Neural crest cell (in vitro differentiated cells): ENCODE measurements around the gene C10orf105. TPM values are rescaled to one million over a fixed set of nuclear protein-coding genes. Genes with fewer than 3 reads are reported as not detected.

Experiments
- DNase-seq: peaks from one replicate; pipeline ENCODE4 v3.0.0; 2021; ENCODE audit warnings: low read depth, mixed read lengths, low spot score
- H3K27ac Mint-ChIP-seq: one replicate; pipeline ENCODE4 v1.8.0; 2021; ENCODE audit warnings: mild to moderate bottlenecking, mixed read lengths; ENCODE audit not compliant: unreplicated experiment
- H3K27me3 Mint-ChIP-seq: 2 replicates; pipeline ENCODE4 v1.8.0; 2021; ENCODE audit warnings: low read depth, mild to moderate bottlenecking, mixed read lengths
- H3K36me3 Mint-ChIP-seq: 2 replicates; pipeline ENCODE4 v1.8.0; 2021; ENCODE audit warnings: low read depth, mild to moderate bottlenecking, mixed read lengths
- H3K4me1 Mint-ChIP-seq: 2 replicates; pipeline ENCODE4 v1.8.0; 2021; ENCODE audit warnings: mixed read lengths
- H3K4me3 Mint-ChIP-seq: one replicate; pipeline ENCODE4 v1.8.0; 2021; ENCODE audit warnings: mild to moderate bottlenecking, mixed read lengths
- H3K9me3 Mint-ChIP-seq: 2 replicates; pipeline ENCODE4 v1.8.0; 2021; ENCODE audit warnings: mixed read lengths
- CTCF ChIP-seq: fragments of 200-600 bp; sonication (generic); conservative IDR thresholded peaks from 2 replicates; pipeline ENCODE4 v1.5.0; 2021; ENCODE audit warnings: antibody characterized with exemption, mild to moderate bottlenecking
- total RNA-seq: library from RNA; stranded (reverse); gene quantifications from 2 replicates; pipeline ENCODE4 v1.2.1, GENCODE V29; 2021

Gene C10orf105
- total RNA-seq, 1 donor from 2014 or later, result 0.12 TPM

- DNase-seq, result no peak
- no peak for TF ChIP-seq CTCF
- Mint-ChIP-seq H3K4me3 (no peak overlapping the region), H3K36me3 (no peaks in the 10 kb centered on the region), H3K27me3 (peaks cover 2% of the 10 kb centered on the region), H3K4me1 (peaks cover 33% of the 10 kb centered on the region), H3K9me3 (no peaks in the 10 kb centered on the region), H3K27ac (peak overlapping the region; percentile 40)
Measured at GRCh38 chr10:71661779-71662336, 57.7 kb downstream of the C10orf105 start.

Other genes starting within 250 kb of the C10orf105 start
- gene VSIR, start 53.7 kb upstream of the C10orf105 start, total RNA-seq, result not detected in 2 replicates
- gene PSAP, start 131.5 kb upstream of the C10orf105 start, total RNA-seq, result 272 and 295 TPM in 2 replicates
- 24.5 and 25.8 TPM in 2 replicates for gene CHST3, start 244.6 kb upstream of the C10orf105 start, total RNA-seq